GM13976 (cell line): ENCODE results near the gene C1QC.

Experiments used
- DNase-seq: peaks from one replicate; pipeline ENCODE4 v3.0.0; 2012; ENCODE audit warnings: low spot score
- CTCF ChIP-seq: IDR thresholded peaks from 2 replicates; pipeline ENCODE4 v1.5.1; 2012; ENCODE audit warnings: borderline replicate concordance, mild to moderate bottlenecking; ENCODE audit not compliant: insufficient read depth; ENCODE audit errors: extremely low read depth, missing control alignments, control extremely low read depth
- in situ Hi-C: fragments of 300-500 bp; cut with MboI; formaldehyde crosslinking; loops from one replicate; pipeline ENCODE4 v1.12.0; 2022; ENCODE audit warnings: low sequenced_read_pairs, mixed read lengths, inconsistent platforms; ENCODE audit not compliant: unreplicated experiment

Gene C1QC

GRCh38 chr1:22681556-22682276, 38.3 kb downstream of the C1QC start:
- no peak for TF ChIP-seq CTCF
- in situ Hi-C loops, result no loop called here
- no peak for DNase-seq

GRCh38 chr1:22683547-22683946, 40.1 kb downstream of the C1QC start:
- no peak for DNase-seq
- in situ Hi-C loops, result no loop called here
- TF ChIP-seq CTCF, result no peak

- TF ChIP-seq CTCF, result no peak
- no peak for DNase-seq
- in situ Hi-C loops, result no loop called here
Observed at GRCh38 chr1:22685591-22686059, 42.2 kb downstream of the C1QC start.

GRCh38 chr1:22687191-22687590, 43.8 kb downstream of the C1QC start:
- in situ Hi-C loops, result no loop called here
- no peak for TF ChIP-seq CTCF
- no peak for DNase-seq

GRCh38 chr1:22688466-22688865, 45.0 kb downstream of the C1QC start:
- TF ChIP-seq CTCF, result no peak
- DNase-seq, result no peak
- in situ Hi-C loops, result no loop called here

- in situ Hi-C loops, result no loop called here
- no peak for TF ChIP-seq CTCF
- no peak for DNase-seq
Observed at GRCh38 chr1:22689505-22689904, 46.1 kb downstream of the C1QC start.

- in situ Hi-C loops, result no loop called here
- no peak for DNase-seq
- TF ChIP-seq CTCF, result no peak
Observed at GRCh38 chr1:22691031-22691753, 47.8 kb downstream of the C1QC start.
